IPS-20b (cell line): ENCODE data around the gene PIP5KL1.

ENCODE experiments used
- H3K27ac ChIP-seq: one replicate; pipeline ENCODE4 v1.5.1; 2013; ENCODE audit warnings: low read length
- H3K27me3 ChIP-seq: 2 replicates; pipeline ENCODE4 v1.6.1; 2013; ENCODE audit warnings: mild to moderate bottlenecking, low read length, inconsistent platforms; ENCODE audit not compliant: insufficient read depth
- H3K36me3 ChIP-seq: 2 replicates; pipeline ENCODE4 v1.6.1; 2013; ENCODE audit warnings: low read depth, mild to moderate bottlenecking, inconsistent platforms, low read length, moderate library complexity; ENCODE audit not compliant: insufficient read depth
- H3K4me1 ChIP-seq: 2 replicates; pipeline ENCODE4 v1.6.1; 2013; ENCODE audit warnings: mild to moderate bottlenecking, control low read depth, inconsistent platforms, low read length, moderate library complexity; ENCODE audit not compliant: insufficient read depth
- H3K4me3 ChIP-seq: 2 replicates; pipeline ENCODE4 v1.5.1; 2013; ENCODE audit warnings: mild to moderate bottlenecking, low read length, inconsistent platforms
- H3K9ac ChIP-seq: 2 replicates; pipeline ENCODE4 v1.6.1; 2013; ENCODE audit warnings: low read depth, mild to moderate bottlenecking, inconsistent platforms, low read length, moderate library complexity
- H3K9me3 ChIP-seq: 2 replicates; pipeline ENCODE4 v1.6.1; 2013; ENCODE audit warnings: mild to moderate bottlenecking, low read depth, low read length, inconsistent platforms; ENCODE audit not compliant: insufficient read depth

The PIP5KL1 gene

GRCh38 chr9:127954831-127955293, 24.3 kb upstream of the PIP5KL1 start:
- no peaks in the 10 kb centered on the region for H3K27me3 ChIP-seq
- no peak overlapping the region for H3K9ac ChIP-seq
- 0 out of 2 replicates have a peak, but pooled peaks cover 4% of the 10 kb centered on the region for H3K4me1 ChIP-seq
- no peaks in the 10 kb centered on the region; the same call in 1 of the 2 replicates for H3K36me3 ChIP-seq
- H3K4me3 ChIP-seq = no peak overlapping the region
- H3K9me3 ChIP-seq = no peaks in the 10 kb centered on the region
- H3K27ac ChIP-seq = no peak overlapping the region

GRCh38 chr9:127953768-127954505, 23.4 kb upstream of the PIP5KL1 start:
- Histone ChIP-seq H3K9me3 (no peaks in the 10 kb centered on the region), H3K4me3 (no peak overlapping the region), H3K36me3 (no peaks in the 10 kb centered on the region; the same call in 1 of the 2 replicates), H3K4me1 (0 out of 2 replicates have a peak, but pooled peaks cover 4% of the 10 kb centered on the region), H3K27me3 (no peaks in the 10 kb centered on the region), H3K27ac (no peak overlapping the region), H3K9ac (no peak overlapping the region)

- no peaks in the 10 kb centered on the region; the same call in 1 of the 2 replicates for H3K36me3 ChIP-seq
- H3K27me3 ChIP-seq = no peaks in the 10 kb centered on the region
- H3K4me3 ChIP-seq = no peak overlapping the region
- no peak overlapping the region for H3K27ac ChIP-seq
- no peak overlapping the region for H3K9ac ChIP-seq
- H3K9me3 ChIP-seq = no peaks in the 10 kb centered on the region
- 0 out of 2 replicates have a peak, but pooled peaks cover 4% of the 10 kb centered on the region for H3K4me1 ChIP-seq
Measured at GRCh38 chr9:127953154-127953553, 22.6 kb upstream of the PIP5KL1 start.

GRCh38 chr9:127950513-127951289, 20.1 kb upstream of the PIP5KL1 start:
- H3K27ac ChIP-seq = no peak overlapping the region
- H3K27me3 ChIP-seq = no peaks in the 10 kb centered on the region
- H3K9me3 ChIP-seq = no peaks in the 10 kb centered on the region
- H3K4me3 ChIP-seq = no peak overlapping the region
- no peak overlapping the region for H3K9ac ChIP-seq
- peaks cover 10% of the 10 kb centered on the region for H3K36me3 ChIP-seq
- 0 out of 2 replicates have a peak, but pooled peaks cover under 1% of the 10 kb centered on the region for H3K4me1 ChIP-seq

GRCh38 chr9:127949827-127950512, 19.4 kb upstream of the PIP5KL1 start:
- Histone ChIP-seq H3K9ac (no peak overlapping the region), H3K27me3 (no peaks in the 10 kb centered on the region), H3K36me3 (peaks cover 14% of the 10 kb centered on the region), H3K27ac (no peak overlapping the region), H3K4me1 (no peaks in the 10 kb centered on the region), H3K4me3 (no peak overlapping the region), H3K9me3 (no peaks in the 10 kb centered on the region)

DNA sequence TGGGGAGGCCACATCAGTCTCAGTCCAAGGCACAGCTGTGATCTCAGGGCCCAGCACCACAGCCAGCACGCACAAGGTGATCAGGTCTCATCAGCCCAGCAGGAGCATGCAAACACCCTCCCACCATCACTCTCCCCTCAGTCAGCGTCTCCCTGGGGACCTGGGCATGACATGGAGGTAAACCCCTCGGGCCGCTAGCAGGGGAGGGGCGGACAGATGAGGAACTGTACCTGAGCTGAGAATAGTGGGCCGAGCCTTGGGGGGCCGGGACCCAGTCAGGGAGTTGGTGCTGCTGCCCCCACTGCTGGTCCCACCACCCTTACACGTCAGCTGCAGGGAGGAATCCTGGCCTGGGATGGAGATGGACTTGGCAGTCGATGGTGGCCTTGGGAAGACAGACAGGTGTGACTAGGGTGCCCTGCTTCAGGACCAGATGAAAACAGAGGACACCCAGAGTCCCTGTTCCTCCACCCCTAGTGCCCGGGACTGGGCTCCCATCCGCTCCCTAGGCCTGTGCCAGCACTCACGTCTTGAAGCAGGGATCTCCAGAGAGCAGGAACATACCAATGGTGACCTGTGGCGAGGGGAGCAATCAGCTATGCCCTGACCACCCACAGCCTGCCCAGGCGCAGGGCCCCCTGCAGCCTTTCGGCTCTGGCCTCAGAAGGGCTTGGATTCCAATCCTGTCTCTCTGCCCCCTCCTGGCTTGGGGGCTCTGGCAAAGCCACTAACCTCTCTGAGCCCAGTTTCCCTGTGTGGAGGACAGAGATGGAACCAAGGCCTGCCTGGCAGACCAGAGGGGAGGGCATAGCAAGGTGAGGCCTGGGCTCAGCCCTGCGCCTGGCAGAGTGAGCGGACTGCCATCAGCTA, 17.5 kb upstream of the PIP5KL1 start:
- H3K27me3 ChIP-seq = no peaks in the 10 kb centered on the region
- no peak overlapping the region for H3K4me3 ChIP-seq
- no peak overlapping the region for H3K9ac ChIP-seq
- no peaks in the 10 kb centered on the region for H3K4me1 ChIP-seq
- no peaks in the 10 kb centered on the region for H3K9me3 ChIP-seq
- peaks cover 30% of the 10 kb centered on the region for H3K36me3 ChIP-seq
- H3K27ac ChIP-seq = no peak overlapping the region

DNA sequence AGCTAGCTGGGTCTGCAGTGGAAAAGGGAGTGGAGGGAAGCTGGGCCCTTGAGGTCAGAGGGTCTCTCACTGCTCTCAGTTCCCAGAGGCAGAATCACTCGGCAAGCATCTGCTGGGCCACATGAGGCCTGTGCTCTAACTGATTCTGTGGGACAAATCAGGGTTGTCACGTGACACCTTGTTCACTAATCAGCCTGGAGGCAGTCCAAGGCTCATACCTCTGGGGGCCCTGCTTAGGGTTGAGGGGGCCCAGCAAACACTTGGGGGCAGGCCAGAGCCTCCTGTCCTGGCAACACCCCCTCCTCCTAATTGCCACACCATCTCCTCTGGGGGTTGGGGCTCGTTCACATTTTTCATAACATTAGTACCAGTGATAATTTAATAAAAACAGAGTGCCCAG, 16.2 kb upstream of the PIP5KL1 start:
- no peak overlapping the region for H3K27ac ChIP-seq
- peaks cover 40% of the 10 kb centered on the region for H3K36me3 ChIP-seq
- no peaks in the 10 kb centered on the region for H3K9me3 ChIP-seq
- no peaks in the 10 kb centered on the region for H3K4me1 ChIP-seq
- no peak overlapping the region for H3K9ac ChIP-seq
- H3K4me3 ChIP-seq = no peak overlapping the region
- H3K27me3 ChIP-seq = no peaks in the 10 kb centered on the region

- peaks cover 46% of the 10 kb centered on the region for H3K36me3 ChIP-seq
Measured at GRCh38 chr9:127945942-127946341, 15.4 kb upstream of the PIP5KL1 start.

DNA sequence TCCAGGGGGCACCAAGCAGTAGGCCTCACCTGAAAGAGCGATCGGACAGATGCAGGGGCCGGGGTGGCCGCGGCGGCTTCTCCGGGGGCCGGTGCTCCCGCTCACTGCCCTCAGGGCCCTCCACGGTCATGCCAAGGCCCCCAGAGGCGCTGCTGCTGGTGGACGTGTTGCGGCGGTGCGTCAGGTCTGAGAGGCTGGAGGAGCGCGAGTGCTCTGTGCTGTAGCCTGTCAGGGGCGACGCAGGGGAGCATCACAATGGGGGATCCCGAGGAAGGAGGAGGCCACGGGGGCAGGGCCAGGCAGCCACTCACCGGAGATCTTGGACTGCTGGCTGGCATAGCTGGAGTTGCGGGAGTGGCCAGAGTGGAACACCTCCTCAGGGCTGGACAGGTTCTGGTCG, 14.8 kb upstream of the PIP5KL1 start:
- peaks cover 52% of the 10 kb centered on the region for H3K36me3 ChIP-seq
- no peaks in the 10 kb centered on the region for H3K9me3 ChIP-seq
- H3K4me3 ChIP-seq = no peak overlapping the region
- H3K9ac ChIP-seq = no peak overlapping the region
- no peaks in the 10 kb centered on the region for H3K4me1 ChIP-seq
- H3K27ac ChIP-seq = no peak overlapping the region
- no peaks in the 10 kb centered on the region for H3K27me3 ChIP-seq

More at GRCh38 chr9:127945942-127946341, 15.4 kb upstream of the PIP5KL1 start:
- H3K9me3 ChIP-seq = no peaks in the 10 kb centered on the region
- no peaks in the 10 kb centered on the region for H3K4me1 ChIP-seq
- H3K27ac ChIP-seq = no peak overlapping the region
- H3K9ac ChIP-seq = no peak overlapping the region
- H3K4me3 ChIP-seq = no peak overlapping the region
- H3K27me3 ChIP-seq = no peaks in the 10 kb centered on the region

- Histone ChIP-seq H3K27me3 (no peaks in the 10 kb centered on the region), H3K9ac (no peak overlapping the region), H3K9me3 (no peaks in the 10 kb centered on the region), H3K36me3 (peaks cover 58% of the 10 kb centered on the region), H3K27ac (no peak overlapping the region), H3K4me3 (no peak overlapping the region), H3K4me1 (no peaks in the 10 kb centered on the region)
Measured at GRCh38 chr9:127944586-127945218, 14.1 kb upstream of the PIP5KL1 start.
